Esophagus muscularis mucosa (tissue), 3 donors: ENCODE results near the gene CXXC4.

ENCODE experiments used
- EP300 ChIP-seq: sonication (generic); formaldehyde crosslinking; IDR thresholded peaks from one replicate; pipeline ENCODE4 v1.6.1; 2017; ENCODE audit warnings: antibody characterized with exemption
- TF ChIP-seq, protein P1 (sequence below), 3 experiments: fragments of 200-600 bp in 2 of 3; fragments of 450-650 bp in 1 of 3; sonication (generic) in 2 of 3; IDR thresholded peaks; one replicate each; pipeline ENCODE4 v1.5.1; 2017 to 2019; ENCODE audit warnings: antibody characterized with exemption in 3 of 3, mild to moderate bottlenecking in 2 of 3, moderate library complexity in 1 of 3

DNA sequence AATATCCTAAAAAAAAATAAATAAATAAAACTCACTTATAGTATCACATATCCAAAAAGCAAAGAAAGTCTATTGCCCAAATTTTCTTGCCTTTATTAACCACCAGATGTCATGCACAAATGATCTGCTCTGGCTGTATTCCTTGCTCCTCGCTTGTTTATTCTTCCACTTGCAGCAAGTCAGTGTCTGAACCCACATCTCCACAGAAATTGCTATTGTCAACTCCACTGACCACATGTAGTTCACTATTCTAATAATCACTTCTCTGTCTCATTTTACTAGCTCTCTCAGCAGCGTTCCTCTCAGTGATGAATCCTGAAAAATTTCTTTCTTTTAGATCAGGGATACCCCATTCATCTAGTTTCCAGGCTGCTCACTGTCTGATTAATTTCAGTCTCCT lies 29.3 kb upstream of the CXXC4 start:
- TF ChIP-seq EP300 = no peak
- TF ChIP-seq, protein P1, sequence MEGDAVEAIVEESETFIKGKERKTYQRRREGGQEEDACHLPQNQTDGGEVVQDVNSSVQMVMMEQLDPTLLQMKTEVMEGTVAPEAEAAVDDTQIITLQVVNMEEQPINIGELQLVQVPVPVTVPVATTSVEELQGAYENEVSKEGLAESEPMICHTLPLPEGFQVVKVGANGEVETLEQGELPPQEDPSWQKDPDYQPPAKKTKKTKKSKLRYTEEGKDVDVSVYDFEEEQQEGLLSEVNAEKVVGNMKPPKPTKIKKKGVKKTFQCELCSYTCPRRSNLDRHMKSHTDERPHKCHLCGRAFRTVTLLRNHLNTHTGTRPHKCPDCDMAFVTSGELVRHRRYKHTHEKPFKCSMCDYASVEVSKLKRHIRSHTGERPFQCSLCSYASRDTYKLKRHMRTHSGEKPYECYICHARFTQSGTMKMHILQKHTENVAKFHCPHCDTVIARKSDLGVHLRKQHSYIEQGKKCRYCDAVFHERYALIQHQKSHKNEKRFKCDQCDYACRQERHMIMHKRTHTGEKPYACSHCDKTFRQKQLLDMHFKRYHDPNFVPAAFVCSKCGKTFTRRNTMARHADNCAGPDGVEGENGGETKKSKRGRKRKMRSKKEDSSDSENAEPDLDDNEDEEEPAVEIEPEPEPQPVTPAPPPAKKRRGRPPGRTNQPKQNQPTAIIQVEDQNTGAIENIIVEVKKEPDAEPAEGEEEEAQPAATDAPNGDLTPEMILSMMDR (IDR thresholded peaks at IDR 0.05) = no peak
